ENCODE data around the gene CKS1B. TPM values are rescaled to one million over a fixed set of nuclear protein-coding genes. Genes with fewer than 3 reads are reported as not detected.

The CKS1B gene
- total RNA-seq, 4 donors from 2014 or later: 3.6 to 15.7 (median 7.9) TPM

- peaks cover 39 to 64% of the 10 kb centered on the region in 2 donors for H3K4me1 ChIP-seq
Observed at GRCh38 chr1:155004352-155005075, 30.0 kb downstream of the CKS1B start.

GRCh38 chr1:155005076-155006011 lies 30.9 kb downstream of the CKS1B start:
- H3K9me3 ChIP-seq: no peaks in the 10 kb centered on the region
- peak; percentile 9 to 18 for ATAC-seq
- peak overlapping the region; percentile 95 to 99 (median 98) for H3K27ac ChIP-seq
- intact Hi-C loops (cut with DNase I; ENCODE audit: low total_unique reads) (loop anchor here (2.0 to 10.0 kb wide), 4 partner anchors 45 to 1489 kb away; partner anchors contain the start of gene ADAM15), in situ Hi-C loops (cut with MboI; ENCODE audit: low sequenced_read_pairs in 4 of 4) (no loop called here)
- DNase-seq: peak; percentile 90 to 93
- H3K4me3 ChIP-seq: peak overlapping the region; percentile 94 to 99 (median 96)
- no peaks in the 10 kb centered on the region for H3K36me3 ChIP-seq
- peaks cover 40 to 61% of the 10 kb centered on the region in 2 donors for H3K4me1 ChIP-seq
- no peaks in the 10 kb centered on the region for H3K27me3 ChIP-seq
- TF ChIP-seq POLR2A (IDR thresholded peaks at IDR 0.05) (peak; percentile 30 to 50), CTCF (IDR thresholded peaks at IDR 0.05 in 4 of 5, conservative IDR thresholded peaks at IDR 0.05 in 1 of 5) (no peak)

More at GRCh38 chr1:155004352-155005075, 30.0 kb downstream of the CKS1B start:
- ATAC-seq (no peak), DNase-seq (no peak)
- H3K9me3 ChIP-seq: no peaks in the 10 kb centered on the region
- intact Hi-C loops (cut with DNase I; ENCODE audit: low total_unique reads) (loop anchor here (5.0 to 10.0 kb wide), 6 partner anchors 133 to 1490 kb away; partner anchors contain the start of genes SLC50A1 and UBE2Q1), in situ Hi-C loops (cut with MboI; ENCODE audit: low sequenced_read_pairs in 4 of 4) (no loop called here)
- H3K36me3 ChIP-seq: no peaks in the 10 kb centered on the region
- H3K27ac ChIP-seq: peak overlapping the region; percentile 95 to 99 (median 98)
- TF ChIP-seq CTCF (IDR thresholded peaks at IDR 0.05 in 4 of 5, conservative IDR thresholded peaks at IDR 0.05 in 1 of 5) (no peak), POLR2A (IDR thresholded peaks at IDR 0.05) (no peak)
- H3K27me3 ChIP-seq: no peaks in the 10 kb centered on the region
- peak overlapping the region; percentile 94 to 99 (median 96) for H3K4me3 ChIP-seq

GRCh38 chr1:155006601-155007101 lies 32.2 kb downstream of the CKS1B start:
- no peaks in the 10 kb centered on the region for H3K9me3 ChIP-seq
- no peaks in the 10 kb centered on the region for H3K36me3 ChIP-seq
- peaks cover 52 to 73% of the 10 kb centered on the region in 2 donors for H3K4me1 ChIP-seq
- TF ChIP-seq CTCF (IDR thresholded peaks at IDR 0.05 in 4 of 5, conservative IDR thresholded peaks at IDR 0.05 in 1 of 5) (no peak), POLR2A (IDR thresholded peaks at IDR 0.05) (no peak)
- peak overlapping the region; percentile 95 to 99 (median 98) for H3K27ac ChIP-seq
- no peak overlapping the region for H3K4me3 ChIP-seq
- no peak for ATAC-seq
- intact Hi-C loops (cut with DNase I; ENCODE audit: low total_unique reads): loop anchor here (2.0 to 10.0 kb wide), 4 partner anchors 44 to 1488 kb away; partner anchors contain the start of gene ADAM15
- peak in 1 of 2 donors; percentile 37 for DNase-seq
- in situ Hi-C loops (cut with MboI; ENCODE audit: low sequenced_read_pairs in 4 of 4): no loop called here
- no peaks in the 10 kb centered on the region for H3K27me3 ChIP-seq

- peak overlapping the region; percentile 95 to 99 (median 98) for H3K27ac ChIP-seq
- no peaks in the 10 kb centered on the region for H3K36me3 ChIP-seq
- no peaks in the 10 kb centered on the region for H3K27me3 ChIP-seq
- no peak for ATAC-seq
- no peaks in the 10 kb centered on the region for H3K9me3 ChIP-seq
- H3K4me1 ChIP-seq: peaks cover 59 to 80% of the 10 kb centered on the region in 2 donors
- no peak for TF ChIP-seq POLR2A (IDR thresholded peaks at IDR 0.05)
- intact Hi-C loops (cut with DNase I; ENCODE audit: low total_unique reads) (loop anchor here (2.0 to 10.0 kb wide), 4 partner anchors 43 to 1487 kb away; partner anchors contain the start of gene ADAM15), in situ Hi-C loops (cut with MboI; ENCODE audit: low sequenced_read_pairs in 4 of 4) (no loop called here)
- H3K4me3 ChIP-seq: peak overlapping the region; percentile 47 to 63 (median 52)
- peak in 1 of 2 donors; percentile 79 for DNase-seq
Observed at GRCh38 chr1:155007251-155007828, 32.9 kb downstream of the CKS1B start.

Measured in gastrocnemius medialis (tissue), 4 donors.